ENCODE results near the gene LMO3. TPM values are rescaled to one million over a fixed set of nuclear protein-coding genes. Genes with fewer than 3 reads are reported as not detected.
A peak's percentile ranks its signal among the peaks of the same experiment; 100 is the strongest.

LMO3 gene
- total RNA-seq, 4 donors from 2014 or later = 49.1 to 174 (median 111) TPM

GRCh38 chr12:16587514-16587913 is 18.4 kb downstream of the LMO3 start:
- H3K4me3 ChIP-seq = peak overlapping the region; percentile 19 to 25
- ATAC-seq = no peak
- H3K9me3 ChIP-seq = no peaks in the 10 kb centered on the region
- peaks cover 0 to 44% (median 2%) of the 10 kb centered on the region in 3 donors for H3K4me1 ChIP-seq
- no peaks in the 10 kb centered on the region for H3K27me3 ChIP-seq
- 33 to 79% methylated on average over 1 of the region's 1 CpG for WGBS, 2 donors (ENCODE audit: low coverage in 1 of 2)
- TF ChIP-seq POLR2A (IDR thresholded peaks at IDR 0.05) = no peak
- no peak for TF ChIP-seq POLR2AphosphoS5 (IDR thresholded peaks at IDR 0.05)
- TF ChIP-seq CTCF (IDR thresholded peaks at IDR 0.05) = no peak
- TF ChIP-seq EP300 (IDR thresholded peaks at IDR 0.05) = no peak
- peak overlapping the region; percentile 75 to 98 (median 84) for H3K27ac ChIP-seq
- no peaks in the 10 kb centered on the region for H3K36me3 ChIP-seq

GRCh38 chr12:16587110-16587453 is 18.9 kb downstream of the LMO3 start:
- 31 to 38% methylated on average over 3 of the region's 3 CpGs for WGBS, 2 donors (ENCODE audit: low coverage in 1 of 2)
- Histone ChIP-seq H3K27ac (peak overlapping the region; percentile 75 to 98 (median 84)), H3K4me3 (peak overlapping the region; percentile 19 to 25)

GRCh38 chr12:16586350-16587109 is 19.4 kb downstream of the LMO3 start:
- peak overlapping the region; percentile 19 to 25 for H3K4me3 ChIP-seq
- H3K36me3 ChIP-seq = no peaks in the 10 kb centered on the region
- TF ChIP-seq POLR2A (IDR thresholded peaks at IDR 0.05) (no peak), CTCF (IDR thresholded peaks at IDR 0.05) (peak in 1 of 4 experiments; percentile 3), EP300 (IDR thresholded peaks at IDR 0.05) (peak; percentile 76), POLR2AphosphoS5 (IDR thresholded peaks at IDR 0.05) (peak; percentile 78)
- WGBS, 2 donors (ENCODE audit: low coverage in 1 of 2) = 22 to 49% methylated on average over 7 to 8 of the region's 8 CpGs
- peak overlapping the region; percentile 75 to 98 (median 84) for H3K27ac ChIP-seq
- peaks cover 0 to 3% (median 0%) of the 10 kb centered on the region in 3 donors for H3K9me3 ChIP-seq
- peaks cover 0 to 44% (median 2%) of the 10 kb centered on the region in 3 donors for H3K4me1 ChIP-seq
- peak; percentile 87 for ATAC-seq
- no peaks in the 10 kb centered on the region for H3K27me3 ChIP-seq

More at GRCh38 chr12:16587110-16587453, 18.9 kb downstream of the LMO3 start:
- peak; percentile 36 for ATAC-seq
- peaks cover 0 to 44% (median 2%) of the 10 kb centered on the region in 3 donors for H3K4me1 ChIP-seq
- TF ChIP-seq POLR2A (IDR thresholded peaks at IDR 0.05) (no peak), CTCF (IDR thresholded peaks at IDR 0.05) (peak in 1 of 4 experiments; percentile 5), POLR2AphosphoS5 (IDR thresholded peaks at IDR 0.05) (no peak)
- no peaks in the 10 kb centered on the region for H3K36me3 ChIP-seq
- H3K9me3 ChIP-seq = no peaks in the 10 kb centered on the region
- H3K27me3 ChIP-seq = no peaks in the 10 kb centered on the region

- Histone ChIP-seq H3K27me3 (no peaks in the 10 kb centered on the region), H3K36me3 (no peaks in the 10 kb centered on the region), H3K4me3 (no peak overlapping the region), H3K27ac (peak overlapping the region; percentile 75 to 98 (median 84)), H3K4me1 (peaks cover 0 to 44% (median 2%) of the 10 kb centered on the region in 3 donors), H3K9me3 (peaks cover 0 to 3% (median 0%) of the 10 kb centered on the region in 3 donors)
- ATAC-seq = no peak
- WGBS, 2 donors (ENCODE audit: low coverage in 1 of 2) = 91% methylated on average over 2 of the region's 2 CpGs; no CpG with 5 or more reads in 1 of the 2 donors
- TF ChIP-seq POLR2AphosphoS5 (IDR thresholded peaks at IDR 0.05) (no peak), EP300 (IDR thresholded peaks at IDR 0.05) (no peak), CTCF (IDR thresholded peaks at IDR 0.05) (no peak), POLR2A (IDR thresholded peaks at IDR 0.05) (no peak)
Measured at GRCh38 chr12:16585781-16586180, 20.2 kb downstream of the LMO3 start.
